GM23338 (cell line): ENCODE results near the gene NXPE3. TPM values are rescaled to one million over a fixed set of nuclear protein-coding genes. Genes with fewer than 3 reads are reported as not detected.

Source experiments
- CREB1 ChIP-seq: fragments of 250-450 bp; sonication (Bioruptor Pico); IDR thresholded peaks from 2 replicates; pipeline ENCODE4 v1.5.0; 2020; ENCODE audit warnings: low read depth, mild to moderate bottlenecking, moderate library complexity
- EZH2 ChIP-seq: fragments of 200-600 bp; sonication (generic); IDR thresholded peaks from one replicate; pipeline ENCODE4 v1.8.0; 2017; ENCODE audit warnings: antibody characterized with exemption, mild to moderate bottlenecking, low read depth; ENCODE audit not compliant: unreplicated experiment
- STAT1 ChIP-seq: IDR thresholded peaks from one replicate; pipeline ENCODE4 v1.6.1; 2016; ENCODE audit warnings: antibody characterized with exemption; ENCODE audit not compliant: unreplicated experiment
- polyA plus RNA-seq: library from polyadenylated mRNA; unstranded; fragments of >200 nt; fragmentation: Nextera tagmentation; extraction: Ambion mirVana; gene quantifications from 2 replicates; pipeline ENCODE4 v1.2.1, GENCODE V29; 2016
- total RNA-seq: library from RNA; depleted of rRNA; stranded (reverse); fragments of >200 nt; shearing (Covaris generic); gene quantifications from 2 replicates; pipeline ENCODE4 v1.2.3, GENCODE V29; 2014
- TF ChIP-seq, protein P1 (sequence below): IDR thresholded peaks from one replicate; pipeline ENCODE4 v1.6.1; 2018; ENCODE audit warnings: antibody characterized with exemption; ENCODE audit not compliant: unreplicated experiment
- TF ChIP-seq, protein P2 (sequence below): fragments of 250-450 bp; sonication (Bioruptor Pico); IDR thresholded peaks from 2 replicates; pipeline ENCODE4 v1.5.0; 2020; ENCODE audit warnings: mild to moderate bottlenecking, moderate library complexity

The NXPE3 gene
- total and polyA plus RNA-seq, 2 experiments from 2014 or later, result 13.3 to 20.8 TPM

- TF ChIP-seq, protein P1, sequence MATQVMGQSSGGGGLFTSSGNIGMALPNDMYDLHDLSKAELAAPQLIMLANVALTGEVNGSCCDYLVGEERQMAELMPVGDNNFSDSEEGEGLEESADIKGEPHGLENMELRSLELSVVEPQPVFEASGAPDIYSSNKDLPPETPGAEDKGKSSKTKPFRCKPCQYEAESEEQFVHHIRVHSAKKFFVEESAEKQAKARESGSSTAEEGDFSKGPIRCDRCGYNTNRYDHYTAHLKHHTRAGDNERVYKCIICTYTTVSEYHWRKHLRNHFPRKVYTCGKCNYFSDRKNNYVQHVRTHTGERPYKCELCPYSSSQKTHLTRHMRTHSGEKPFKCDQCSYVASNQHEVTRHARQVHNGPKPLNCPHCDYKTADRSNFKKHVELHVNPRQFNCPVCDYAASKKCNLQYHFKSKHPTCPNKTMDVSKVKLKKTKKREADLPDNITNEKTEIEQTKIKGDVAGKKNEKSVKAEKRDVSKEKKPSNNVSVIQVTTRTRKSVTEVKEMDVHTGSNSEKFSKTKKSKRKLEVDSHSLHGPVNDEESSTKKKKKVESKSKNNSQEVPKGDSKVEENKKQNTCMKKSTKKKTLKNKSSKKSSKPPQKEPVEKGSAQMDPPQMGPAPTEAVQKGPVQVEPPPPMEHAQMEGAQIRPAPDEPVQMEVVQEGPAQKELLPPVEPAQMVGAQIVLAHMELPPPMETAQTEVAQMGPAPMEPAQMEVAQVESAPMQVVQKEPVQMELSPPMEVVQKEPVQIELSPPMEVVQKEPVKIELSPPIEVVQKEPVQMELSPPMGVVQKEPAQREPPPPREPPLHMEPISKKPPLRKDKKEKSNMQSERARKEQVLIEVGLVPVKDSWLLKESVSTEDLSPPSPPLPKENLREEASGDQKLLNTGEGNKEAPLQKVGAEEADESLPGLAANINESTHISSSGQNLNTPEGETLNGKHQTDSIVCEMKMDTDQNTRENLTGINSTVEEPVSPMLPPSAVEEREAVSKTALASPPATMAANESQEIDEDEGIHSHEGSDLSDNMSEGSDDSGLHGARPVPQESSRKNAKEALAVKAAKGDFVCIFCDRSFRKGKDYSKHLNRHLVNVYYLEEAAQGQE, result no peak
- no peak for TF ChIP-seq CREB1 (CRISPR knock-in tag)
- TF ChIP-seq EZH2, result no peak
- TF ChIP-seq, protein P2, sequence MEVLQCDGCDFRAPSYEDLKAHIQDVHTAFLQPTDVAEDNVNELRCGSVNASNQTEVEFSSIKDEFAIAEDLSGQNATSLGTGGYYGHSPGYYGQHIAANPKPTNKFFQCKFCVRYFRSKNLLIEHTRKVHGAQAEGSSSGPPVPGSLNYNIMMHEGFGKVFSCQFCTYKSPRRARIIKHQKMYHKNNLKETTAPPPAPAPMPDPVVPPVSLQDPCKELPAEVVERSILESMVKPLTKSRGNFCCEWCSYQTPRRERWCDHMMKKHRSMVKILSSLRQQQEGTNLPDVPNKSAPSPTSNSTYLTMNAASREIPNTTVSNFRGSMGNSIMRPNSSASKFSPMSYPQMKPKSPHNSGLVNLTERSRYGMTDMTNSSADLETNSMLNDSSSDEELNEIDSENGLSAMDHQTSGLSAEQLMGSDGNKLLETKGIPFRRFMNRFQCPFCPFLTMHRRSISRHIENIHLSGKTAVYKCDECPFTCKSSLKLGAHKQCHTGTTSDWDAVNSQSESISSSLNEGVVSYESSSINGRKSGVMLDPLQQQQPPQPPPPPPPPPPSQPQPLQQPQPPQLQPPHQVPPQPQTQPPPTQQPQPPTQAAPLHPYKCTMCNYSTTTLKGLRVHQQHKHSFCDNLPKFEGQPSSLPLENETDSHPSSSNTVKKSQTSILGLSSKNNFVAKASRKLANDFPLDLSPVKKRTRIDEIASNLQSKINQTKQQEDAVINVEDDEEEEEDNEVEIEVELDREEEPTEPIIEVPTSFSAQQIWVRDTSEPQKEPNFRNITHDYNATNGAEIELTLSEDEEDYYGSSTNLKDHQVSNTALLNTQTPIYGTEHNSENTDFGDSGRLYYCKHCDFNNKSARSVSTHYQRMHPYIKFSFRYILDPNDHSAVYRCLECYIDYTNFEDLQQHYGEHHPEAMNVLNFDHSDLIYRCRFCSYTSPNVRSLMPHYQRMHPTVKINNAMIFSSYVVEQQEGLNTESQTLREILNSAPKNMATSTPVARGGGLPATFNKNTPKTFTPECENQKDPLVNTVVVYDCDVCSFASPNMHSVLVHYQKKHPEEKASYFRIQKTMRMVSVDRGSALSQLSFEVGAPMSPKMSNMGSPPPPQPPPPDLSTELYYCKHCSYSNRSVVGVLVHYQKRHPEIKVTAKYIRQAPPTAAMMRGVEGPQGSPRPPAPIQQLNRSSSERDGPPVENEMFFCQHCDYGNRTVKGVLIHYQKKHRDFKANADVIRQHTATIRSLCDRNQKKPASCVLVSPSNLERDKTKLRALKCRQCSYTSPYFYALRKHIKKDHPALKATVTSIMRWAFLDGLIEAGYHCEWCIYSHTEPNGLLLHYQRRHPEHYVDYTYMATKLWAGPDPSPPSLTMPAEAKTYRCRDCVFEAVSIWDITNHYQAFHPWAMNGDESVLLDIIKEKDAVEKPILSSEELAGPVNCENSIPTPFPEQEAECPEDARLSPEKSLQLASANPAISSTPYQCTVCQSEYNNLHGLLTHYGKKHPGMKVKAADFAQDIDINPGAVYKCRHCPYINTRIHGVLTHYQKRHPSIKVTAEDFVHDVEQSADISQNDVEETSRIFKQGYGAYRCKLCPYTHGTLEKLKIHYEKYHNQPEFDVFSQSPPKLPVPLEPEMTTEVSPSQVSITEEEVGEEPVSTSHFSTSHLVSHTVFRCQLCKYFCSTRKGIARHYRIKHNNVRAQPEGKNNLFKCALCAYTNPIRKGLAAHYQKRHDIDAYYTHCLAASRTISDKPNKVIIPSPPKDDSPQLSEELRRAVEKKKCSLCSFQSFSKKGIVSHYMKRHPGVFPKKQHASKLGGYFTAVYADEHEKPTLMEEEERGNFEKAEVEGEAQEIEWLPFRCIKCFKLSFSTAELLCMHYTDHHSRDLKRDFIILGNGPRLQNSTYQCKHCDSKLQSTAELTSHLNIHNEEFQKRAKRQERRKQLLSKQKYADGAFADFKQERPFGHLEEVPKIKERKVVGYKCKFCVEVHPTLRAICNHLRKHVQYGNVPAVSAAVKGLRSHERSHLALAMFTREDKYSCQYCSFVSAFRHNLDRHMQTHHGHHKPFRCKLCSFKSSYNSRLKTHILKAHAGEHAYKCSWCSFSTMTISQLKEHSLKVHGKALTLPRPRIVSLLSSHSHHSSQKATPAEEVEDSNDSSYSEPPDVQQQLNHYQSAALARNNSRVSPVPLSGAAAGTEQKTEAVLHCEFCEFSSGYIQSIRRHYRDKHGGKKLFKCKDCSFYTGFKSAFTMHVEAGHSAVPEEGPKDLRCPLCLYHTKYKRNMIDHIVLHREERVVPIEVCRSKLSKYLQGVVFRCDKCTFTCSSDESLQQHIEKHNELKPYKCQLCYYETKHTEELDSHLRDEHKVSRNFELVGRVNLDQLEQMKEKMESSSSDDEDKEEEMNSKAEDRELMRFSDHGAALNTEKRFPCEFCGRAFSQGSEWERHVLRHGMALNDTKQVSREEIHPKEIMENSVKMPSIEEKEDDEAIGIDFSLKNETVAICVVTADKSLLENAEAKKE, result no peak
- no peak for TF ChIP-seq STAT1
Measured at GRCh38 chr3:101791778-101792177, 12.8 kb downstream of the NXPE3 start (continued).
